HG02610 (cell line): Measurements from ENCODE around the gene ZNF592.

Experiments used
- ATAC-seq: cut with Tn5 transposase; IDR thresholded peaks from one replicate; pipeline ENCODE4 v1.9.1; 2021; ENCODE audit warnings: mild to moderate bottlenecking, moderate library complexity; ENCODE audit not compliant: unreplicated experiment

The ZNF592 gene

GRCh38 chr15:84824260-84825007, 76.0 kb downstream of the ZNF592 start:
- no peak for ATAC-seq

- ATAC-seq, result no peak
These were observed 78.0 kb downstream of the ZNF592 start for GRCh38 chr15:84826369-84826823.

- ATAC-seq, result no peak
These were observed 78.9 kb downstream of the ZNF592 start for GRCh38 chr15:84827246-84827645.

- no peak for ATAC-seq
These were observed 79.9 kb downstream of the ZNF592 start for GRCh38 chr15:84828086-84828908.

- ATAC-seq, result no peak
These were observed 81.0 kb downstream of the ZNF592 start for GRCh38 chr15:84829428-84829827.

GRCh38 chr15:84830036-84830435, 81.6 kb downstream of the ZNF592 start:
- no peak for ATAC-seq

GRCh38 chr15:84831028-84831427, 82.6 kb downstream of the ZNF592 start:
- no peak for ATAC-seq

GRCh38 chr15:84831613-84832012, 83.2 kb downstream of the ZNF592 start:
- ATAC-seq, result no peak

- ATAC-seq, result no peak
These were observed 84.2 kb downstream of the ZNF592 start for GRCh38 chr15:84832448-84833040.

GRCh38 chr15:84833447-84834228, 85.2 kb downstream of the ZNF592 start:
- ATAC-seq, result no peak

GRCh38 chr15:84834229-84834955, 86.0 kb downstream of the ZNF592 start:
- ATAC-seq, result no peak

- ATAC-seq, result no peak
These were observed 86.6 kb downstream of the ZNF592 start for GRCh38 chr15:84834969-84835368.

- no peak for ATAC-seq
These were observed 87.4 kb downstream of the ZNF592 start for GRCh38 chr15:84835661-84836337.

GRCh38 chr15:84836844-84837243, 88.5 kb downstream of the ZNF592 start:
- no peak for ATAC-seq

- no peak for ATAC-seq
These were observed 91.3 kb downstream of the ZNF592 start for GRCh38 chr15:84839714-84840113.

- no peak for ATAC-seq
These were observed 91.9 kb downstream of the ZNF592 start for GRCh38 chr15:84840255-84840654.

GRCh38 chr15:84840741-84841429, 92.5 kb downstream of the ZNF592 start:
- ATAC-seq, result no peak

GRCh38 chr15:84842781-84843180, 94.4 kb downstream of the ZNF592 start:
- no peak for ATAC-seq

GRCh38 chr15:84844964-84845363, 96.6 kb downstream of the ZNF592 start:
- ATAC-seq, result no peak
